ENCODE measurements around the gene MAP6.

Gene MAP6

DNA sequence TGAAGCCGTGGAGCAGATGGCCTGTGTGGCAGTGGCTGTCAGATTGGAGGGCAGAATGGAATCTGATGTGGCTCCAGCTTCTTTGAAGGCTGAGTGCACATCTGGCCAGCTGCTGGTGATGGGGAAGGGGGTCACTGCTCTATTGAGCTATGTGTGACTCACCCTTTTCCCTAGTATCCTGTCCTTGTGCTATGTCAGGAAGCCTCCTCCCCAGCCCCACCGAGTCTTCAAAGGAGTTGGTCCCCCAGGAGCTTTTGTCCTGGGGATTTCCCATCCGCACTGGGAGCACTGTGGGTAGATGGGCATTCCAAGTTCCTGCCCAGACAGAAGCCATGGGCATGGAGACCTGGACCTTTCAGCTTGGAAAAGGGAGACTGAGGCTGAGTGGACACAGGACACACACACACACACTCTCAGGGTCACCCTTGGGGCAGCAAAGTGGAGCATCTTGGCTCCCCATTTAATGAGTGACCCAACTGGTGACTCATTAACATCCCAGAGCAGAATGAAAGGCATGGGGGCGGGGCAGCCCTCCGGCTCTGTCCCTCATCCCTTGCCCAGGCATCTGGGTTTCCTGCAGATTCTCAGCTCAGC lies 103.5 kb downstream of the MAP6 start:
- DNase-seq = no peak

DNA sequence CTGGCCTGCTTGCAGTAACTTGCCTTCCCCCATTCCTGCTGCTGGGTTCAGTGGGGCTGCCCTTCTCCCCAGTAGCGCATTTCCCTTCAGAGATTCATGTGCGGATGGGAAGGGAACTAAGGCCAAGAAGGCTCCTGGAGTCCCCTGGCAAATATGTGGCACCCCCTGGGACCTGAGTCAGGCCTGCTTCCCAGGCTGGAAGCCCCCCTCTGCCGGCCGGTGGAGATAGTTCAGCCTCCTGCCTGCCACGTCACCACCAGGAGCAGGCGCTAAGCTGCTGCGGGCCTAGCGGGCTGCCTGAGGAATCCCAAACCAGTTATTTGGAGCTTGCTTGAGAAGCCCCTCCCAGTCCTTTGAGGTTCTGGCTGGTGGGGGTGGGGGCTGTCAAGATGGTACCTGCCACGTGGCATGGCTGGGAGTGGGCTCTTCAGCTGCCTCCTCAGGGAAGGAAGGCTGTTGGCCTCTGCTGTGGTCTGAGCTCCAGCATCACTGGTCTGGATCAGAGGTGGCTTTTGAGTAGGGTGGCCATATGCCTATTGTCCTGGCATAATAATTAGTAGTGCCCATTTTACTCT lies 104.8 kb downstream of the MAP6 start:
- no peak for DNase-seq

DNA sequence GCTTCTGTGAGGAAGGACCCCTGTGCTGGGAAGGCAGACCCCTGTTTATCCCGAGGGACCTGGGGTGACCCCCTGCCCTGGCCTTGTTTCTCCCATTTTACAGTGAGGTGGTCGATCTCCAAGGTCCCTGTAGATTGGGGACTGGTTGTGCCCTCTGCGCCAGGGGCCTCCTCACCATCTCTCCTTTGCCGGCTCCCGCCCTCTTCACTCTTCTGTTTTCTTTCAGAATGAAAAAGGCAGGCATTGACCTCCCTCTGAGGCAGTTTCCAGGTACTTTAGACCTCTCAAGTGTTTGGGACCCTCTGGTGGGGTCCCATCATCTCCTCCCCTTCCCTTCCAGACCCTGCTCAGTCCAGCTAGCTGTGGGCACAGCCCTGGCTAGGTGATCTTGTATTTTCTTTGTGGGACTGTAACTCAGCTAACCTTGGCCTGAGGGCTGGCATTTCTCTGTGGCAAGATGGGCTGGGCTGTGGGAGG lies 105.3 kb downstream of the MAP6 start:
- no peak for DNase-seq

DNA sequence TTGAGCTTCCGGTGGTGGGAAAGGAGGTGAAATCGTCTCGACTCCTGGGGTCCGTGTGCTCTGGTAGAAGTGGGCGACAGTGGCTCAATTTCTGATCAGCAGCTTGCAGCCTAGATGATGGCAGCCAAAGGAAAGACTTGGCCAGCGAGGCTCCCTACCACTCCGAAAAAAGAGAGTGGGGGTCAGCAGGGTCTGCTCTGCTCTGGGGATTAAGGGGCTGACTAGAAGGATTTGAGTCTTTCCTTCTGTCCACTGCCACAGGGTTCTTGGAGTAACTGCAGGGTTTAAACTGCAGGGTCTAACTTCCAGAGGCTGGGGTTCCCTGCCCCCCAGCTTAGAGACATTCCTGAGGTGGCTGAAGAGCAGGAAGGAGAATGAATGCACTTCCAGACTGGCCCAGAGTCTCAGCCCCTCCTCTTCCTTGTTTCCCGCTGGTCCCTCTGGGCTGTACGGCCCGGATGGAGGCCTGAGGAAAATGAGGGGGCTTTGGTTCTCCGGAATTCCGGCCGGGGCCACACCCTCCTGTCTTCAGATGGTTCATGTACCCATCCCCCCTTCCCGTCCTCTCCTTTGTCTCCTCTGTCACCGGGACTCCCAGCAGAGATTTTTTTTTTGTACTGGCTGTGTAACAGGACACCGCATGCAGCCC lies 105.9 kb downstream of the MAP6 start:
- no peak for DNase-seq

DNA sequence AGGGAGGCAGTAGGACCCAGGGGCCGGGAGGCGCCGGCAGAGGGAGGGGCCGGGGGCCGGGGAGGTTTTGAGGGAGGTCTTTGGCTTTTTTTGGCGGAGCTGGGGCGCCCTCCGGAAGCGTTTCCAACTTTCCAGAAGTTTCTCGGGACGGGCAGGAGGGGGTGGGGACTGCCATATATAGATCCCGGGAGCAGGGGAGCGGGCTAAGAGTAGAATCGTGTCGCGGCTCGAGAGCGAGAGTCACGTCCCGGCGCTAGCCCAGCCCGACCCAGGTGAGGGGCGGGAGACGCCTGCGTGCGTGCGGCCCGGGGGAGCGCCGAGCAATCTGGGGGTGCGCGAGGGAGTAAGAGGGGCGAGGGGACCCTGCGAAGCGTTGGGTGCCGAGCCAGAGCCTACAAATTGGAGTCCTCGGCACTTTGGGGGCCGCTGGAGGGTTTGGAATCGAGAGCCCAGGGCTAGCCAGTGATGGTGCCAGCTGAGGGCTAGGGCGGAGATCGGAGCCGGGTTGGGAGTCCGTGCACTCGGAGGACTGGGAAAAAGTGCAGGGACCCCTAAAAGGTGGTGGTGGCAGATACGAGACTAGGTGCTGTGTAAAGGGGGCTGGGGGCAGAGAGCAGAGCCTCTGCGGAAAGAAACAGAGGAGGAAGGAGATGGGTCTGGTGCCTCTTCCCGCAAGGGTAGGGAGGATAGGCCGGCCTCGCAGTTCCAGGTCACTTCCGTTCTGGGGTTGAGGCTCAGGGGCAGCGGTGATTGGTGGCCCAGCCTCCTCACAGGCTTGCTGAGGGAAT lies 106.6 kb downstream of the MAP6 start, which contains the start of gene SERPINH1:
TSS of gene SERPINH1 (plus strand) at position 206 of the 788 bp plus-strand sequence. CDS start 4,097 bp downstream, outside the sequence.
- peak; percentile 63 for DNase-seq

DNA sequence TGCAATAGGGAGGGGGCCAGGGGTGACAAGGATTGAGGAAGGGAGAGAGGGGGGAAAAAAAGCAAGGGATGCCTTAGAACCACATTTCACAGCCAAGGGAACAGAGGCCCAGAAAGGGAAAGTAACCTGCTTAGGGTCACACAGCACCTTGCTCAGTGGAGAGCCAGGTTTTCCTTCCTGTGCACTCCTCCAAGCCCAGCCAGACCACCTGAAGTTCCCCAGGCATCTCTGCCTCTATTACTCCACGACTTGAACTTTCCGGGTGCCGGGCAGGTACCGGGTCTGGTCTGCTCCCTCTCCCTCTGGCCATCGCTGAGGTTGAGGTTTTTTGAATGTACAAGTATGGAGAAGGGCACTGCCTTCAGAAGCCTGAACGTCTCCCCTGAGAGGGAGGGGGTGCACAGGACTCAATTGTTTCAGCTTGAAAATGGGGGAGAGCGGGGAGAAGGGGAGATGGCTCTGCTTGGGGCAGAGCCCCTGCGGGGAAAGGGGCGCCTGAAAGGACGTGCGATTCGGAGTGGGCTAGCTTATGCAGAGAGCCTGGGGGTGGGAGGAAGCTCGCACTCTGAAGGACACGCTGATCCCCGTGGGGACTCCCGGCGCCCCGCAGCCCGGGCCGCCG lies 107.3 kb downstream of the MAP6 start:
- no peak for DNase-seq

DNA sequence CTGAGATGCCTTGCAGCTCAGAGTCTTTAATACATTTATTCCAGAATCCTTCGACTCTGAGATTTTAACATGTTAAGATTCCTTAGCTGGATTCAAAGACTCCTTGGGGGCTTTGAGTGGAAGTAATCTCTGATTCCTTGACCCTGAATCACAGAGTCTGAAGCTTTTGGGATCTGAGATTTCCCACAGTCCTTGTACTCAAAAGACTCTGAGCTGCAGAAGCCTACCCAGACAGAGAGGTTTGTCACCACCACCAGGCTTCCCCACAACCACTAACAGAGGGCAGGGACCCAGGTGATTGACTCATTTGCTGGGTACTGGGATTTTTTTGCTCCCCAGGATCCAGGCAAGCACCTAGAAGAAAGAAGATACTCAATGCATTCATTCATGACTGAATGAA lies 108.2 kb downstream of the MAP6 start:
- no peak for DNase-seq

DNA sequence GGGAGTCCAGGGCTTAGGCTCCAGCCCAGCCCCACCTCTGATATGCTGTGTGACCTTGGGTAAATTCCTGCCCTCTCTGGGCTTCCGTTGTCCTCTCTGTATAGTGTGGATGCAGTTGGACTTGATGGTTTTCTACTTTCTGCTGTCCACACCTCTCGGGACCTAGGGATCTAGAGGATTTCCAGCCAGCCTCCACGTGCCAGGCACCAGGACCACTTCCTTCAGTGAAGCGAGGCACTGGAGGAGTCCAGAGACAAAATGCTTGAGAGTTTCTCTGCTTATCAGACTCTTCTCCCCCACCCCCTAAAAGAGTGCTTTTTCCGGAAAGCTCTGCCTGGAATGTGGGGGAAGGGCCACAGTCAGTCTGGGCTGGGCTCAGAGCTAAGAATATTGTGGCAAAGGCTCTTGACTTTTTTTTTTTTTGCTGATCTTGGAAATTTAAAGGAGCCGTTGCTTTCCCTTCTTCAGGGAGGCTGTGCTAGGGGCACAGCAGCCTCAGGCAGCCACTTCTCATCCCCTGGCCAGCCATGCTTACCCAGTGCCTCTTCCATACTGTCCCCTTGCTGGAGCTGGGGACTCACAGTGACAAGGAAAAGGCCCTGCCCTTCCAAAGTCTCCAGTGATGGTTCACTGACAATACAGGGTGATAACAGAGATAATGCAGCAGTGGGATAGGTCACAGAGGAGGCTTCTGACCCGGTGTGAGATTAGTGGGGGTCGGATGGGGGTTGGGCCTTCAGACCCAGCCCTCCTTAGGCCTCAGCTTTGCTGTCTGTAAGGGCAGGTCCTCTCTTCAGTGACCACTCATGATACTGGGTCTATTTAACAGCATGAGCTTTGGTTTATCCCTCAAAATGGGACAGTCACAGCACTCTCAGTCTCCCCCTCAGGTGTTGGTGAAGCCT lies 109.6 kb downstream of the MAP6 start:
- no peak for DNase-seq

DNA sequence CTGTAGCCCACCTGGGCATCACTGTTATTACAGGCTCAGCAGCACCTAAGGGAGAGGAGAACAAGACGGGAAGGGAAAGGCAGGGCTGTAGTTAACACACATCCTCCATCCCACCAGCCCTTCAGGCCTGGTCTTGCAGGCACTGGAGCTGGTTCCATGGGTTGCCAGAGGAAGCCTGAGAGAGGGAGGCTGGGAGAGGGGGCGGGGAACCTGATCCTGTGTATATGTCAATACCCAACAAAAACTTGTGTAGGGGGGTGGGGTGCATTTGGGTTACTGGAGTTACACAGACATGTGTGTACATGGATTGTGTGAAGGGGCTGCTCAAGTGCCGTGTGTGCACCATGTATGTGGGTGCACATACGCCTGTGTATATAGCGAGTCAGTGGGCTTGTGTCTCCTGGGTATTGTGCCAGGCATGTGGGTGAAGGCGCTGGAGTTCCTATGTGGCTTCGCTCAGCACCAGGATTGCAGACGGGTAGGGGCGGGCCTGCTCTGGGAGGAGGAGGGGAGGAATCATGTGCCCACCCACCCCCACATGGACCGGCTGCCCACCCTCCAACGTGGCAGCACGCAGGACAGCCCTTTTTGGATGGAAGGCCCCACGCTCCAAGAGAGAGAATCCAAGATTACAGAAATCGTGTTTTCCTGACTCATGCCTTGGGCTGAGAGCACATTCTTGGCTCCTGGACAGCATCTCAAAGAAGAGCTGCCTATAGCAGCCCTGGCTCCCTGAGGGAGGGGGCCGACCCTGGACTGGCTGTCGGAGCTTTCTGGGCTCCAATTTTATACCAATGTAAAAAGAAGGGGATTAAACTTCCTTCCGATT lies 111.0 kb downstream of the MAP6 start:
- DNase-seq = no peak

DNA sequence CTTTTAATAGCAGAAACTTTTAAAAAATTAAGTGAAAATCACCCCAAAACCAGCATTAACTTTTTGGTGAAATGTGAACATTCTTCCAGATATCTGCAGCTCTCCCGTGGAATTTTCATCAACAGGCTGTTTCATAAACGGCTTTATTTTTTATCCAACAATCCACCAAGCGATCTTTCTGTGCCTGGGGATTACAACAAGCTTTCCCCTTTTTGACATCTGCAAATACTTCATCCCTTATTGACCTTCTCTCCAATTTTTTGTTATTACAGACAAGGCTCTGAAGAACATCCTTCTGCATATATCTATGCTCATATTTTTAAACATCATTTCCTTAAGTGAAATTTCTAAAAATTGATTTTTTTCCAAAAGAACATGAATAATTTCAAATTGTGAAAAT lies 112.6 kb downstream of the MAP6 start:
- no peak for DNase-seq

DNA sequence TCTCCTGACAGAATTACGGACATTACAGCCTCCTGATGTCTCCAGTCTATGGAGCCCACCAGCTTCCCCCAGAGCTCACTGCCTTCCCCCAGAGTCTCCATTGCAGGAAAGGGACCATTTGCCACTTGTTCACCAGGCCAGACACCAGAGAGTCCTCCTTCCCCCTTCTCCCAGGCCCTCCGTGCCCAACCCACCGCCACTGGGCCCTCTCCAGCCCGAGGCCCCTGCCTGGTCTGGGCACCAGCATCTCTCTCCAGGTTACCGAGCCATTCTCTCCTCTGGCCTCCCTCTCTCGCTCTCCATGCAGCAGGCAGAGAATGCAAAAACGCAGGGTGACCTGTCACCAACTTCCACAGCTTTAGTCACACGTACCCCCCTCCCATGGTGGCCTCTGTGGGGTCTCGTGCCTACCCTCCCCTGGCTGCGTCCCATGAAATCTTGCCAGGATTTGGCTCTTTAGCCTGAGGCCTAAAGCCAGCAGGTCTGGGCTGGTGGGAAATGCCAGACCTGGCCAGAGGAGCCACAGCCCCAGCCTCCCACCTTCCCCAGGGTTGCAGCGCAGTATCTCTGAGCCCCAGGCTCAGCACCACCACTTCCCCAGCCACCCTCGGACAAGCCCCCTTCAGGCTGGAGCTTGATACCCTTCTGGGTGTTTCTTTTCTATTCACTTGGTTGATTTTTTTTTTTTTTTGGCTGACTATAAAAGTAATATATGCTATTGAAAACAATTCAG lies 113.6 kb downstream of the MAP6 start:
- no peak for DNase-seq

DNA sequence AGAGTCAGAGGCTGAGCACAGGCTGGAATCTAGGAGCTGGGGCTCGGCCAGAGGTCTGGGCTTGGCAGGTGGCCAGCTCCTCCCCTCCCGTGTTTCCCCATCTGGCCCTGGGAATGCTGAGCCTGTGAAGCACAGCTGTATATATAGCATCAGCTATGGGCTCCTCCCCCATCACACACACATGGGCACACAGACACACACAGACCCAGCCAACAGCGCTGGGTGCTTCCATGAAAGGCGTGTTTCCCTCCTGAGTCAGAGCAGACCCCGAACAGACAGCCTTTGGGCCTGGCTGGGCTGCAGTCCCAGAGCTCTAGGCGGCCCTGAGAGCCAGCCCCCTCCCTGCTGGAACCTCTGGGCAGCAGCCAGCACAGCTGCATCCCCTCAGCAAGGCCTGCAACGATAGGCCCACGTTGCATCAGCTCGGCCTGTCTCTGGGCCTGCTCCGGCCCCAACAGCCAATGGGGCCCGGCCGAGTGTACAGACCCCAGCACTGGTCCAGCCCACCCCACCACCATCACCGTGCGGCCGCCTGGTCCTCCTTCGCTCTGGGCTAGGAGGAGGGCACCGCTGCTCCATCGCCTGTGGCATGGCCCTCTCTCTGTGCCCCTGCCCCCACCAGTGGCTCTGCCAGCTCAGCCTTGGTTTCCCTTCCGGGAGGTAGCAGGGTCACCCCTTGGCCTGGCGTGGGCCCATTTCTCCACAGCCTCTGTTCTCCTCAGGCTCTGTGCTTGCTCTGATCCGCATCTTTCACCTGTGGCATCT lies 114.4 kb downstream of the MAP6 start:
- no peak for DNase-seq

DNA sequence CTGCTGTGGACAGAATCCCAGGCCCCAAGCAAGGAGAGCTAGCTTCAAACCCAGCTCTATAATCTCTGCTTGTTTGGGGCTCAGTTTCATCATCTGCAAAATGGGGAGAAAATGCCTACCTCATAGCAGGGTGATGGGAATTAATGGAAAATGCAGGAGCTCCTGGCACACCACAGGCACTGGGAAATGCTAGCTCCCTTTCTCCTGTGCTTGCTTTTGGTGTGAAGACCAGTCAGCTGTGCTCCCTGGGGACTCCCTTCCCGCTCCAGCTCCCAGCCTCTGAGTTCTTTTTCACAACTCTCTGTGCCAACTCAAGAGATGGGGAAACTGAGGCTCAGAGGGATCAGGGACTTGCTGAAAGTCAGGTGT lies 115.0 kb downstream of the MAP6 start:
- DNase-seq = no peak

DNA sequence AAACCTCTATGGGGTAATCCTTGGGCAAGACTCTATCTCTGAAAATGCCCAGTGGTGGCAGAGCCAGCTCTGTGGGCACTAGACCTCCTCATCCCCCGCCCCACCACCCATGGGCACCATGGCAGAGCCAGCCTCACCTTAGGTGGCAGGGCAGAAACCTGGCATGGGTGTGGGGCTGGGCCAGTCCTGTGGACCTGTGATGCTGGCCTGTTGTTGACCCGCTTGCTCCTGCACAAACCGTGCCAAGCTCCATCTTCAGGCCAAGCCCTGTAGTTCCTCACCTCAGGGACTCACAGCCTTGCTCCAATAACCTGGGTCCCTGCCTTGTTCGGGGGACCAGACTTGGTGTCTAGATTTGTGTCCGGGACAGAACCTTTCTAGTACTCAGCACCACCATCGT lies 115.7 kb downstream of the MAP6 start:
- DNase-seq = no peak

DNA sequence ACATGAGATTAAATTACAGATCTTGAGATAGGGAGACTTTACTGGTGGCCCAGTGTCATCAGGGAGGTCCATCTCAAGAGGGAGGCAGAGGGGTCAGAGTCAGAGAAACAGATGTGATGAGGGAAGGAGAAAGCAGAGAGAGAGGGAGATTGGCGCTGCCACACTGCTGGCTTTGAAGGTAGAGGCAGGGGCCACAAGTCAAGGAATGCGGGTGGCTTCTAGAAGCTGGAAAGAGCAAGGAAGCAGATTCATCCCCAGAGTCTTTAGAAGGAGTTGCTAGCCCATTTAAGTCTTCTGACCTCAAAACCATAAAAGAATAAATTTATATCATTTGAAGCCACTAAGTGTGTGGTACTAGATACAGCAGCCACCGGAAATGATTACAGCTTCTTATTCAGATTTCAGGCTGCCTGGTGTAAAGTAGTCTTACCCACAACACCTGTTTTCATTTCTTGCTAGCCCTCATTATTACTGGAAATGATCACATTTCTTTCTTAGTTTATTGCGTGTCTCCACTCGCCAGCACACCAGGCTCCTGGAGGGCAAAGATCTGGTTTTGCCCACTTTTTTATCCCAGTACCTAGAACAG lies 119.4 kb downstream of the MAP6 start:
- DNase-seq = no peak

DNA sequence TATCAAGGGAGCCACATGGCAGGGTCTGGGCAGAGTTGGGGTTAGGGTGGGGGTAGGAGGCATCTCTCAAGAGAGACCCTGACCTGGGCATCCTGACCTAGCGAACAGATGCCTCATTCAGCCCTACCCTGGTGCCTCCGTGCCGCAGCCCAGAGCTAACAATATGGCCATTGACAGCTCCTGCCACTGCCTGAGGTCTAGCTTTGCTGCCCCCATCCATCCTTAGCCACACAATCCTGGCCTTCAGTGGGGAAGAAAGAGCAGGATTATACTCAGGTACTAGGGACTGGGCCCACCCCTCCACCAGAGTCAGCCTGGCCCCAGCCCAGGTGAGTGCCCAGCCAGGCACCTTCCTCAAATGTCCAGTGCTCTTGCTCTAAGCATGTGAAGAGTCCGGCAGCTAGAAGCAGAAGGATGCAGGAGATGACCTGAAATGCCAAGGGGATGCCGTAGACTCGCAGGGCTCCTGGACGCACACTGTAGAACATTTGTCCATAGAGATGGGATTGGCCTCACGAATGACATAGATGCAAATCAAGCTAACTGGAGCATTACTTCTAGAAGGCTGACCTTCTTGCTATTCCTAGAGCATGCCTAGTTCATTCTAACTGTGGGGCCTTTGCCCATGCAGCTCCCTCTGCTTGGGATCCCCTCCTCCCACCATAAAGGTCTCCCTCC lies 120.1 kb downstream of the MAP6 start:
- no peak for DNase-seq

DNA sequence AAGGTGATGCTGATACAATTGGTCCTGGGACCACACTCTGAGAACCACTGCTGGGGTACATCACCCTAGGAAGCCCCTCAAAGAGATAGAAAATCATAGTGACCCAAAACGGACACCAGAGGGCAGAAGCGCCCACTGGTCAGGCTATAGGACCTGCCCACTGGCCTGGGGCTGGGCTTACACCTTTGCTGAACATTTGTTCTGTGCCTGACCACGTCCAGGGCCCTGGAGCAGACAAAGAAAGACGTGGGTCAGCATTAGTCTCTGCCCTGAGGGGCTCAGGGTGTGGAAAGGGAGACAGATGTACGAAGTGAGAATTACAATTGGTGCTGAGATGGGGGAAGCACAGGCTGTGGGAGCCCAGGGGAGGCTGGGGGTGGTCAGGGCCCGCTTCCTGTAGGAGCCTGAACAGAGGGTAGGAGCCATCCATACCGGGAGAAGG lies 121.2 kb downstream of the MAP6 start:
- no peak for DNase-seq

DNA sequence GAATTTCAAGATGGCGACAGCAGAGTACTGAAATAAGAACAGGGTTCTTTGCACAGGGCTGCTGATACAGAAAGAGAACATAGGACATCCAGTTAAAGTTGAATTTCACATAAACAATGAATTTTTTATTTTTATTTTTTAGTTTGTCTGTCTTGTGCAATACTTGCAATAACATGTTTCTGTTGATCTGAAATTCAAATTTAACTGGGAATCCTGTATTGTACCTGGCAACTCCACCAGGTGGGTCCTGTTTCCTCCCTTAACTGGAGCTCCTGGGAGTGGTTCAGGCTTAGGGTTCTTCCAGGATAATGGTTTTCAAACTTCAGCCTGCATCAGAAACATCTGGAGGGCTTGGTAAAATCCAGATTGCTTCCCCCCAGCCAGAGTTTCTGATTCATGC lies 121.7 kb downstream of the MAP6 start:
- no peak for DNase-seq

DNA sequence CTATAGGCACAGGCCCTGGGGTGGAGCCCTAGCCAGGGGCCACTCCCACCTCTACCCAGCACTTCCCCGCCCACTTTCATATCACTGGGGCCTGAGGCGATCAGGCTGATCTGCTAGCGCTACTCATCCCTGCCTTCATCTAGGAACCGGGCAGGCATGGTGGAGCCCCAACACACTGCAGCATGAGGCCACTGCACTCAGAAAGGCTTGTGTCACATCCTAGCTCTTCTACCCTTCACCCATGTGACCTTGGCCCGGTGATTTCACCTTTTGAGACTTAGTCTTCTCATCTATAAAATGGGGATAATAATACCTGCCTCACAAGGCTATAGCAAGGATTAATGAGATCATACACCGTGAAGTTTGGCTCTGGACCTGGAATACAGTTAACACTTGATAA lies 125.0 kb downstream of the MAP6 start:
- no peak for DNase-seq
